MCF 10A (cell line): ENCODE data around the gene KCNAB1. TPM values are rescaled to one million over a fixed set of nuclear protein-coding genes. Genes with fewer than 3 reads are reported as not detected.
A peak's percentile ranks its signal among the peaks of the same experiment; 100 is the strongest.

Source experiments
- BruUV-seq: library from RNA; stranded (reverse); fragments of 400-500 nt; replicated peaks from 2 replicates; lab custom pipeline; 2021; lab: Mats Ljungman, UMichigan
- CTCF ChIA-PET: fragments of 300-600 bp; sonication (Branson Sonifier 250); formaldehyde crosslinking; extraction: SDS; loops from one replicate; lab custom pipeline; 2021; ENCODE audit warnings: antibody characterized with exemption, inconsistent platforms; lab: Yijun Ruan, JAX
- POLR2A ChIA-PET: fragments of 300-600, 350-650 bp; sonication (Branson Sonifier 250); formaldehyde crosslinking; extraction: SDS; loops from one replicate; lab custom pipeline; 2020; ENCODE audit warnings: antibody characterized with exemption, inconsistent platforms; lab: Yijun Ruan, JAX
- DNase-seq: peaks from one replicate; pipeline ENCODE4 v3.0.0-alpha.2; 2018; ENCODE audit not compliant: unreplicated experiment
- H3K27ac Mint-ChIP-seq: one replicate; pipeline ENCODE4 v1.8.0; 2022; ENCODE audit warnings: mild to moderate bottlenecking, low read depth, mixed read lengths; ENCODE audit not compliant: unreplicated experiment
- H3K27me3 Mint-ChIP-seq: one replicate; pipeline ENCODE4 v1.8.0; 2022; ENCODE audit warnings: mixed read lengths; ENCODE audit not compliant: insufficient read depth, unreplicated experiment
- H3K36me3 Mint-ChIP-seq: one replicate; pipeline ENCODE4 v1.8.0; 2022; ENCODE audit warnings: mild to moderate bottlenecking, moderate library complexity, mixed read lengths; ENCODE audit not compliant: insufficient read depth, unreplicated experiment
- H3K4me1 Mint-ChIP-seq: one replicate; pipeline ENCODE4 v1.8.0; 2022; ENCODE audit warnings: mixed read lengths; ENCODE audit not compliant: insufficient read depth, unreplicated experiment
- H3K4me3 Mint-ChIP-seq: one replicate; pipeline ENCODE4 v1.8.0; 2022; ENCODE audit warnings: mild to moderate bottlenecking, moderate library complexity, mixed read lengths; ENCODE audit not compliant: unreplicated experiment
- H3K9me3 Mint-ChIP-seq: one replicate; pipeline ENCODE4 v1.8.0; 2022; ENCODE audit warnings: mixed read lengths; ENCODE audit not compliant: unreplicated experiment
- CTCF ChIP-seq: fragments of 200-600 bp; IDR thresholded peaks from one replicate; pipeline ENCODE4 v1.8.0; 2022; ENCODE audit warnings: antibody characterized with exemption, mild to moderate bottlenecking; ENCODE audit not compliant: unreplicated experiment
- intact Hi-C: fragments of 100-400 bp; cut with micrococcal nuclease; formaldehyde crosslinking; loops from 2 replicates; pipeline ENCODE4 v1.14.1; 2022
- total RNA-seq: library from RNA; stranded (reverse); gene quantifications from 2 replicates; pipeline ENCODE4 v1.2.3, GENCODE V29; 2022

Gene KCNAB1
- total RNA-seq, 1 experiment from 2014 or later, result 0.44 TPM

DNA sequence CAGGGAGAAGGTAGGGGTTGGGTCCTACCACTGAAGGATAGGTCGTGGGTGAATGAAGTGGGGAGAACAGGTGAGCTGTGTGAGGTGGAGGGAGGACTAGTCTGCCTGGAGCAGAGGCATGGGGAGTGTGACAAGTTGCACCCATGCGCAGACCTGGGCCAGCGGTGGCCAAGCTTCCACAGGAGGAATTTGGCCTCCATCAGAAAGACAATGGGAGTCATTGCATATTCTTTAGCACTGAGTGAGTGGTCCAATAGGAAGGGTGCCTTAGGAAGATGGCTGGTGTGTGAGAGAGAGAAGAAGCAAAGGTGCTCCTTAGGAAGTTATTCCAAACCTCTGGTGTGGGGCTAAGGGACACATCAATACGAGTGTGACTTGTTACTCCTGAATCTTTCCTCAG, 191.1 kb downstream of the KCNAB1 start:
- no peak for TF ChIP-seq CTCF
- ChIA-PET POLR2A (no interaction called here), CTCF (interaction anchor here (0.7 kb wide), 1 partner anchor 202 kb away, joined by 3 read pairs; no protein-coding TSS in a partner anchor)
- Mint-ChIP-seq H3K9me3 (no peaks in the 10 kb centered on the region), H3K4me1 (peaks cover 15% of the 10 kb centered on the region), H3K27me3 (no peaks in the 10 kb centered on the region), H3K27ac (no peak overlapping the region), H3K36me3 (no peaks in the 10 kb centered on the region), H3K4me3 (no peak overlapping the region)
- no TSS peak for BruUV-seq
- intact Hi-C loops, result no loop called here
- no peak for DNase-seq

DNA sequence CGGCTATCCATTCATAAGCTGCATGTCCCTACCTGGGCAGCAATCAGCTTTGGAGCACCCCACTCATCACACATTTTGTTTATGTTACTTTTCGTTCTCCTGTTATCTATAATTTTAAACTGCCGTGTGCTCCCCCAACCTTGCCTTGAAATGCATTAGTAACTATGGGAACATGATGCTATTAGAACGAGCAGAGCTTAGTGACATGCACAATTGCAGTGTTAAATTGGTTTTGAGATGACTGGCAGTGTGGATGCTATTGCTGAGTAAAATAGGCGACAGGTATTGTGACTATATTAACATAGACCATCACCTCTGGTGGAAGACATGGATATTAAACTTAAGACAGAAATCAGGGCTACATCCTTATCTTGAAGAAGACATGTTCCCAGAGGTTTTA, 191.6 kb downstream of the KCNAB1 start:
- Mint-ChIP-seq H3K27ac (no peak overlapping the region), H3K4me1 (peaks cover 15% of the 10 kb centered on the region), H3K9me3 (no peaks in the 10 kb centered on the region), H3K36me3 (no peaks in the 10 kb centered on the region), H3K4me3 (no peak overlapping the region), H3K27me3 (no peaks in the 10 kb centered on the region)
- intact Hi-C loops, result no loop called here
- POLR2A ChIA-PET, result no interaction called here
- no peak for DNase-seq
- no TSS peak for BruUV-seq
- CTCF ChIA-PET, result no interaction called here
- no peak for TF ChIP-seq CTCF

- no peak for TF ChIP-seq CTCF
- H3K36me3 Mint-ChIP-seq, result no peaks in the 10 kb centered on the region
- intact Hi-C loops, result no loop called here
- H3K27me3 Mint-ChIP-seq, result no peaks in the 10 kb centered on the region
- ChIA-PET CTCF (interaction anchor here (1.2 kb wide), 1 partner anchor 164 kb away, joined by 4 read pairs; no protein-coding TSS in a partner anchor), POLR2A (no interaction called here)
- no peak for DNase-seq
- peaks cover 14% of the 10 kb centered on the region for H3K4me1 Mint-ChIP-seq
- no peaks in the 10 kb centered on the region for H3K9me3 Mint-ChIP-seq
- BruUV-seq, result no TSS peak
- no peak overlapping the region for H3K27ac Mint-ChIP-seq
- no peak overlapping the region for H3K4me3 Mint-ChIP-seq
Measured at GRCh38 chr3:156316076-156316475, 195.7 kb downstream of the KCNAB1 start.

- Mint-ChIP-seq H3K36me3 (no peaks in the 10 kb centered on the region), H3K4me3 (no peak overlapping the region), H3K9me3 (no peaks in the 10 kb centered on the region), H3K27me3 (no peaks in the 10 kb centered on the region), H3K4me1 (peaks cover 14% of the 10 kb centered on the region), H3K27ac (no peak overlapping the region)
- TF ChIP-seq CTCF, result no peak
- DNase-seq, result peak; percentile 70
- intact Hi-C loops, result no loop called here
- ChIA-PET POLR2A (interaction anchor here (1.5 kb wide), 1 partner anchor 13 kb away, joined by 5 read pairs; no protein-coding TSS in a partner anchor), CTCF (interaction anchor here (1.4 kb wide), 1 partner anchor 168 kb away, joined by 5 read pairs; no protein-coding TSS in a partner anchor)
- no TSS peak for BruUV-seq
Measured at GRCh38 chr3:156317462-156318074, 197.2 kb downstream of the KCNAB1 start.
